ENCODE measurements around the gene ANAPC15.
A peak's percentile ranks its signal among the peaks of the same experiment; 100 is the strongest.

The ANAPC15 gene

DNA sequence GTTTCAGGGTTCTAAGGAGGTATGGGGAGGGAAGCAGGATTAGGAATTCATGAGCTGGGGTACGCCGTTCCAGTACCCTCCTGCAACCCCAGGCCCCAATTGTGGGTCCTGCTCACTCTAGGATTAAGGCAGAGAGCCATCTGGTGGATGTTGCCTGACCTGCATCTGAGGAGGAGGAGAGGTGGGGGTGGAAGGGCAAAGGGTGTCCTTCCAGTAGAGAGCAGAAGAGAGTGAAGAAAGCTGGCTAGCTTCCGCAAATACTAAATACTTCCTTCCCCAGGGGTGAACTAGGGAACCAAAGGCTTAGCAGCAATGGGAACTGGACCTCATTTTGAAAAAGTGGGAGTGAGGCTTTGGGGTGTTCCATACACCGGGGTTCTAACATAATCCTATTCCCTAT lies 21.2 kb downstream of the ANAPC15 start:
- peak; percentile 83 for TF ChIP-seq CTCF (IDR thresholded peaks at IDR 0.05; ENCODE audit: borderline replicate concordance, control extremely low read depth, extremely low read depth, insufficient read depth, missing control alignments)
- in situ Hi-C loops (cut with MboI; ENCODE audit: low sequenced_read_pairs, unreplicated experiment) = loop anchor here (5.0 kb wide), 1 partner anchor 69 kb away; no protein-coding TSS in a partner anchor

GRCh38 chr11:72088076-72088808 lies 24.3 kb downstream of the ANAPC15 start:
- TF ChIP-seq CTCF (IDR thresholded peaks at IDR 0.05; ENCODE audit: borderline replicate concordance, control extremely low read depth, extremely low read depth, insufficient read depth, missing control alignments) = no peak
- in situ Hi-C loops (cut with MboI; ENCODE audit: low sequenced_read_pairs, unreplicated experiment) = no loop called here
- DNase-seq (ENCODE audit: low spot score) = no peak

More for the DNA sequence above, 21.2 kb downstream of the ANAPC15 start:
- peak; percentile 75 for DNase-seq (ENCODE audit: low spot score)

DNA sequence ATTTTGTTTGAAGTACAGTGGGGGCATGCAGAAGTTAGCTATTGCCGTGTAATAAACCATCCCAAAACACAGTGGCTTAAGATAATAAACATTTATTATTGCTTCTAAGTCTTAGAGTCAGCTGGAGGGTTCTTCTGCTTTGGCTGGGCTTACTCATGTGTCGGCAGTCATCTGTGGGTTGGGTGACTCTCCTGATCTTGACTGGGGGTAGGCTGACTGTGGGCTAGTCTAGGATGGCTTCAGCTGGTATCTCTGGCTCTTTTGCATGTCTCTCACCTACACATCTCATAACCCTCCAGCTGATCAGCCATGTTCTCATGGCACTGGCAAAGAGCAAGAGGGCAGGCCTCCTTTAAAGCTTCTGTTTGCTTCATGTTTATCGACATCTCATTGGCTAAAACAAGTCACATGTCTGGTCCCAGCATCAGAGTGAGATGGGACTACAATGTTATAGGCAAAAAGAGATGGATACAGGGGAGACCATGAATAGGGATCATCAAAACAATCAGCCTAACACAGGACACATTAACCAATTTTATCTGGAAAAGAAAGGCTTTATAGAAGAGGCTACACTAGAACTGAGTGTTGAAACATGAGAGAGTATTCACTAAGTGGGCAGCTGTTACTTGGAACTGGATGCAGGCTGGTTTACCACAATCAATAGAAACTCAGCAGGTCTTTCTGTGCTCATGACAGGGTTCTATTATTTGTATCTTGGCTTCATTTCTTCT lies 26.7 kb downstream of the ANAPC15 start:
- in situ Hi-C loops (cut with MboI; ENCODE audit: low sequenced_read_pairs, unreplicated experiment) = no loop called here
- no peak for TF ChIP-seq CTCF (IDR thresholded peaks at IDR 0.05; ENCODE audit: borderline replicate concordance, control extremely low read depth, extremely low read depth, insufficient read depth, missing control alignments)

DNA sequence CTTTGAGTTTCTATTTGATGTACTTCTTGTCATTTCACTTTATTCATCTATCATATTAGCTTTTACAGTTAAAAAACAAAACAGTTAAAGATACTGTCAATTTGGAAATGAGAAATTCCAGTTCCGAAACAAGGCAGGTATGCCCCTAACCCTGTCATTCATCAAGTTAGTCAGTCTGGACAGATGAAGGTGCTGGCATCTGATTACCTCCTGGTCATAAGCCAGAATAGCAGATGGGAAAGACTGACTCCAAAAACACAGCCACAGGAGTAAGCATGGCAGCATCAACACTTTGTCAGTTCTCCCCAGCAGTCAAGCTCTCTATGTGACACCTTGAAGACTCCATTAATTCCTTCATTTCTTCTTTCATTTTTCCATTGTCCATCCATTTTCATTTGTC lies 27.5 kb downstream of the ANAPC15 start:
- in situ Hi-C loops (cut with MboI; ENCODE audit: low sequenced_read_pairs, unreplicated experiment) = no loop called here
- no peak for DNase-seq (ENCODE audit: low spot score)
- no peak for TF ChIP-seq CTCF (IDR thresholded peaks at IDR 0.05; ENCODE audit: borderline replicate concordance, control extremely low read depth, extremely low read depth, insufficient read depth, missing control alignments)

More for the DNA sequence above, 26.7 kb downstream of the ANAPC15 start:
- DNase-seq (ENCODE audit: low spot score) = no peak

DNA sequence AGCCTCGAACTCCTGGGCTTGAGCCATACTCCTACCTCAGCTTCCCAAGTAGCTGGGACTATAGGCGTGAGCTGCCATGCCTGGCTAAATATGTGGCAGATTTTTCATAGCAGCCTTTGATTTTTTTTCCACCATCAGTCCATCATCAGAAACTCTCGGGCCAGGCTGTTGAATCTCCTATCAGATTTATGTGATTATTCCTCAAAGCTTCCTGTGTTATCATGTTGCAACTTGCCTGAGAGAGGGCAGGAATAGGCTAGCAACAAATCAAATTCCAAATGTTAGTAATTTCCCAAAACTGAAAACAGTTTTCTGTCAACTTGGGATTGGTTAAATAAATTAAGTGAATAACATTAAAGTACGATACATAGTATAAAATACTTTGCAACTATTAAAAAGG lies 28.4 kb downstream of the ANAPC15 start:
- TF ChIP-seq CTCF (IDR thresholded peaks at IDR 0.05; ENCODE audit: borderline replicate concordance, control extremely low read depth, extremely low read depth, insufficient read depth, missing control alignments) = no peak
- in situ Hi-C loops (cut with MboI; ENCODE audit: low sequenced_read_pairs, unreplicated experiment) = no loop called here

GRCh38 chr11:72083414-72083813 lies 29.1 kb downstream of the ANAPC15 start:
- in situ Hi-C loops (cut with MboI; ENCODE audit: low sequenced_read_pairs, unreplicated experiment) = no loop called here
- no peak for TF ChIP-seq CTCF (IDR thresholded peaks at IDR 0.05; ENCODE audit: borderline replicate concordance, control extremely low read depth, extremely low read depth, insufficient read depth, missing control alignments)
- DNase-seq (ENCODE audit: low spot score) = no peak

More for the DNA sequence above, 28.4 kb downstream of the ANAPC15 start:
- DNase-seq (ENCODE audit: low spot score) = no peak
